ENCODE results near the gene TAF8. TPM values are rescaled to one million over a fixed set of nuclear protein-coding genes. Genes with fewer than 3 reads are reported as not detected.

The TAF8 gene
- total RNA-seq, 1 donor from 2014 or later: 12.6 TPM

- Histone ChIP-seq H3K4me3 (ENCODE audit: low read depth, low read length) (peak overlapping the region; percentile 46), H3K27me3 (ENCODE audit: control insufficient read depth, insufficient read depth, low read length) (no peaks in the 10 kb centered on the region), H3K36me3 (ENCODE audit: control insufficient read depth, insufficient read depth, low read length) (no peaks in the 10 kb centered on the region)
- no peak for DNase-seq (ENCODE audit: low read depth)
- TF ChIP-seq, protein P1, sequence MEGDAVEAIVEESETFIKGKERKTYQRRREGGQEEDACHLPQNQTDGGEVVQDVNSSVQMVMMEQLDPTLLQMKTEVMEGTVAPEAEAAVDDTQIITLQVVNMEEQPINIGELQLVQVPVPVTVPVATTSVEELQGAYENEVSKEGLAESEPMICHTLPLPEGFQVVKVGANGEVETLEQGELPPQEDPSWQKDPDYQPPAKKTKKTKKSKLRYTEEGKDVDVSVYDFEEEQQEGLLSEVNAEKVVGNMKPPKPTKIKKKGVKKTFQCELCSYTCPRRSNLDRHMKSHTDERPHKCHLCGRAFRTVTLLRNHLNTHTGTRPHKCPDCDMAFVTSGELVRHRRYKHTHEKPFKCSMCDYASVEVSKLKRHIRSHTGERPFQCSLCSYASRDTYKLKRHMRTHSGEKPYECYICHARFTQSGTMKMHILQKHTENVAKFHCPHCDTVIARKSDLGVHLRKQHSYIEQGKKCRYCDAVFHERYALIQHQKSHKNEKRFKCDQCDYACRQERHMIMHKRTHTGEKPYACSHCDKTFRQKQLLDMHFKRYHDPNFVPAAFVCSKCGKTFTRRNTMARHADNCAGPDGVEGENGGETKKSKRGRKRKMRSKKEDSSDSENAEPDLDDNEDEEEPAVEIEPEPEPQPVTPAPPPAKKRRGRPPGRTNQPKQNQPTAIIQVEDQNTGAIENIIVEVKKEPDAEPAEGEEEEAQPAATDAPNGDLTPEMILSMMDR (IDR thresholded peaks at IDR 0.05; ENCODE audit: insufficient read depth, low read length, poor library complexity, severe bottlenecking): no peak
Observed at GRCh38 chr6:42047790-42048405, 2.4 kb upstream of the TAF8 start.

GRCh38 chr6:42049116-42049809, 1.1 kb upstream of the TAF8 start:
- no peak for DNase-seq (ENCODE audit: low read depth)
- peak overlapping the region; percentile 46 for H3K4me3 ChIP-seq (ENCODE audit: low read depth, low read length)
- no peaks in the 10 kb centered on the region for H3K36me3 ChIP-seq (ENCODE audit: control insufficient read depth, insufficient read depth, low read length)
- no peaks in the 10 kb centered on the region for H3K27me3 ChIP-seq (ENCODE audit: control insufficient read depth, insufficient read depth, low read length)
- TF ChIP-seq, protein P1 (IDR thresholded peaks at IDR 0.05; ENCODE audit: insufficient read depth, low read length, poor library complexity, severe bottlenecking): no peak

DNA sequence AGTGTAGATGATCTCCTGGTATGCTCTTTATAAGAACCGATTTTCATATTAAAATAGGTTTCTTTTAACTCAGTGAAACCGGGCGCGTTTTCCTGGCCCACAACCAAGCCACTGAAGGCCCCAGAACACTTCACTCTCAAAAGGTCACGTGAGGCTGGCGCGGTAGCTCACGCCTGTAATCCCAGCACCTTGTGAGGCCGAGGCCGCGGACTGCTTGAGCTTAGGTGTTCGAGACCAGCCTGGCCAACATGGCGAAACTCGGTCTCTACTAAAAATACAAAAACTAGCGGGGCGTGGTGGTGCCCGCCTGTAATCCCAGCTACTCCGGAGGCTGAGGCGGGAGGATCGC, 402 bp upstream of the TAF8 start:
- Histone ChIP-seq H3K36me3 (ENCODE audit: control insufficient read depth, insufficient read depth, low read length) (no peaks in the 10 kb centered on the region), H3K27me3 (ENCODE audit: control insufficient read depth, insufficient read depth, low read length) (no peaks in the 10 kb centered on the region), H3K4me3 (ENCODE audit: low read depth, low read length) (peak overlapping the region; percentile 81)
- TF ChIP-seq, protein P1 (IDR thresholded peaks at IDR 0.05; ENCODE audit: insufficient read depth, low read length, poor library complexity, severe bottlenecking): no peak
- no peak for DNase-seq (ENCODE audit: low read depth)

GRCh38 chr6:42051268-42051653, 937 bp downstream of the TAF8 start:
- TF ChIP-seq, protein P1 (IDR thresholded peaks at IDR 0.05; ENCODE audit: insufficient read depth, low read length, poor library complexity, severe bottlenecking): no peak
- peak overlapping the region; percentile 81 for H3K4me3 ChIP-seq (ENCODE audit: low read depth, low read length)
- no peaks in the 10 kb centered on the region for H3K27me3 ChIP-seq (ENCODE audit: control insufficient read depth, insufficient read depth, low read length)
- H3K36me3 ChIP-seq (ENCODE audit: control insufficient read depth, insufficient read depth, low read length): no peaks in the 10 kb centered on the region
- DNase-seq (ENCODE audit: low read depth): no peak

GRCh38 chr6:42053601-42054000, 3.3 kb downstream of the TAF8 start:
- Histone ChIP-seq H3K36me3 (ENCODE audit: control insufficient read depth, insufficient read depth, low read length) (no peaks in the 10 kb centered on the region), H3K27me3 (ENCODE audit: control insufficient read depth, insufficient read depth, low read length) (no peaks in the 10 kb centered on the region), H3K4me3 (ENCODE audit: low read depth, low read length) (no peak overlapping the region)
- no peak for DNase-seq (ENCODE audit: low read depth)
- TF ChIP-seq, protein P1 (IDR thresholded peaks at IDR 0.05; ENCODE audit: insufficient read depth, low read length, poor library complexity, severe bottlenecking): no peak

- TF ChIP-seq, protein P1 (IDR thresholded peaks at IDR 0.05; ENCODE audit: insufficient read depth, low read length, poor library complexity, severe bottlenecking): no peak
- no peak for DNase-seq (ENCODE audit: low read depth)
- H3K4me3 ChIP-seq (ENCODE audit: low read depth, low read length): no peak overlapping the region
- no peaks in the 10 kb centered on the region for H3K27me3 ChIP-seq (ENCODE audit: control insufficient read depth, insufficient read depth, low read length)
- H3K36me3 ChIP-seq (ENCODE audit: control insufficient read depth, insufficient read depth, low read length): no peaks in the 10 kb centered on the region
Observed at GRCh38 chr6:42059743-42060142, 9.4 kb downstream of the TAF8 start.
